NCI-H2029 (cell line): ENCODE measurements around the gene DPP6.
"Not testable (repeated sequence)": the region's sequence is repeated elsewhere in the genome, so short reads cannot be mapped to it uniquely, and the experiment has no call there.

Experiments used
- DNase-seq: peaks from one replicate; lab custom pipeline; 2025; lab: John Stamatoyannopoulos, UW

Gene DPP6

GRCh38 chr7:154051643-154052529 is at the start of gene DPP6:
Gene DPP6, plus strand, starts transcription at chr7:154052398.
- not testable (repeated sequence) for DNase-seq

- DNase-seq: not testable (repeated sequence)
Observed at GRCh38 chr7:154009423-154009911, 42.7 kb upstream of the DPP6 start.

GRCh38 chr7:154010726-154011568 is 41.3 kb upstream of the DPP6 start:
- DNase-seq: not testable (repeated sequence)

GRCh38 chr7:154012800-154013199 is 39.4 kb upstream of the DPP6 start:
- not testable (repeated sequence) for DNase-seq

- DNase-seq: not testable (repeated sequence)
Observed at GRCh38 chr7:154015636-154016035, 36.6 kb upstream of the DPP6 start.

- DNase-seq: not testable (repeated sequence)
Observed at GRCh38 chr7:154018354-154018753, 33.8 kb upstream of the DPP6 start.

GRCh38 chr7:154027805-154028204 is 24.4 kb upstream of the DPP6 start:
- DNase-seq: not testable (repeated sequence)

GRCh38 chr7:154030476-154031080 is 21.6 kb upstream of the DPP6 start:
- DNase-seq: not testable (repeated sequence)

GRCh38 chr7:154039466-154040165 is 12.6 kb upstream of the DPP6 start:
- DNase-seq: not testable (repeated sequence)

GRCh38 chr7:154050394-154050793 is 1.8 kb upstream of the DPP6 start:
- DNase-seq: not testable (repeated sequence)

GRCh38 chr7:154051006-154051642 is 1.1 kb upstream of the DPP6 start:
- not testable (repeated sequence) for DNase-seq

- not testable (repeated sequence) for DNase-seq
Observed at GRCh38 chr7:154052530-154053252, 493 bp downstream of the DPP6 start.

- DNase-seq: not testable (repeated sequence)
Observed at GRCh38 chr7:154053466-154054312, 1.5 kb downstream of the DPP6 start.

- not testable (repeated sequence) for DNase-seq
Observed at GRCh38 chr7:154054664-154055063, 2.5 kb downstream of the DPP6 start.

- not testable (repeated sequence) for DNase-seq
Observed at GRCh38 chr7:154055491-154056106, 3.4 kb downstream of the DPP6 start.

- not testable (repeated sequence) for DNase-seq
Observed at GRCh38 chr7:154058783-154059182, 6.6 kb downstream of the DPP6 start.

- not testable (repeated sequence) for DNase-seq
Observed at GRCh38 chr7:154060551-154060950, 8.4 kb downstream of the DPP6 start.

GRCh38 chr7:154071833-154072232 is 19.6 kb downstream of the DPP6 start:
- peak; percentile 66 for DNase-seq
